Ovary (tissue), 3 donors: ENCODE measurements around the gene SHB.

Source experiments
- EP300 ChIP-seq: sonication (generic); formaldehyde crosslinking; IDR thresholded peaks from one replicate; pipeline ENCODE4 v1.6.1; 2017; ENCODE audit warnings: antibody characterized with exemption
- POLR2A ChIP-seq: fragments of 450-650 bp; IDR thresholded peaks from one replicate; pipeline ENCODE4 v1.6.1; 2017; ENCODE audit warnings: antibody characterized with exemption, mild to moderate bottlenecking, moderate library complexity
- TF ChIP-seq, protein P1 (sequence below), 3 donors: fragments of 450-650 bp in 2 of 3; fragments of 200-600 bp in 1 of 3; IDR thresholded peaks; one replicate each; pipeline versions ENCODE4 v1.5.1 to v1.8.0; 2016 to 2022; ENCODE audit warnings: antibody characterized with exemption in 3 of 3, mild to moderate bottlenecking in 1 of 3
- donor health status: DM: no; HTN: no; CAD: no.

GRCh38 chr9:37979844-37980243 is 89.2 kb downstream of the SHB start:
- TF ChIP-seq, protein P1, sequence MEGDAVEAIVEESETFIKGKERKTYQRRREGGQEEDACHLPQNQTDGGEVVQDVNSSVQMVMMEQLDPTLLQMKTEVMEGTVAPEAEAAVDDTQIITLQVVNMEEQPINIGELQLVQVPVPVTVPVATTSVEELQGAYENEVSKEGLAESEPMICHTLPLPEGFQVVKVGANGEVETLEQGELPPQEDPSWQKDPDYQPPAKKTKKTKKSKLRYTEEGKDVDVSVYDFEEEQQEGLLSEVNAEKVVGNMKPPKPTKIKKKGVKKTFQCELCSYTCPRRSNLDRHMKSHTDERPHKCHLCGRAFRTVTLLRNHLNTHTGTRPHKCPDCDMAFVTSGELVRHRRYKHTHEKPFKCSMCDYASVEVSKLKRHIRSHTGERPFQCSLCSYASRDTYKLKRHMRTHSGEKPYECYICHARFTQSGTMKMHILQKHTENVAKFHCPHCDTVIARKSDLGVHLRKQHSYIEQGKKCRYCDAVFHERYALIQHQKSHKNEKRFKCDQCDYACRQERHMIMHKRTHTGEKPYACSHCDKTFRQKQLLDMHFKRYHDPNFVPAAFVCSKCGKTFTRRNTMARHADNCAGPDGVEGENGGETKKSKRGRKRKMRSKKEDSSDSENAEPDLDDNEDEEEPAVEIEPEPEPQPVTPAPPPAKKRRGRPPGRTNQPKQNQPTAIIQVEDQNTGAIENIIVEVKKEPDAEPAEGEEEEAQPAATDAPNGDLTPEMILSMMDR (IDR thresholded peaks at IDR 0.05) = no peak
- TF ChIP-seq POLR2A (no peak), EP300 (no peak)
